SU-DHL-6 (cell line): ENCODE measurements around the gene RNF186.

Source experiments
- H2AFZ ChIP-seq: fragments of 200-600 bp; sonication (generic); 2 replicates; pipeline ENCODE4 v1.6.1; 2014; ENCODE audit warnings: low read depth, mild to moderate bottlenecking, moderate library complexity, mixed read lengths, antibody characterized with exemption, low read length; ENCODE audit not compliant: severe bottlenecking
- H3F3A ChIP-seq: fragments of 200-600 bp; shearing (Covaris generic); 2 replicates; pipeline ENCODE4 v1.6.0; 2016; ENCODE audit warnings: antibody characterized with exemption, mild to moderate bottlenecking; ENCODE audit not compliant: insufficient read depth
- H3K27ac ChIP-seq: fragments of 200-600 bp; sonication (generic); 2 replicates; pipeline ENCODE4 v1.5.1; 2016; ENCODE audit warnings: low read depth, mild to moderate bottlenecking, low read length, moderate library complexity, mixed read lengths
- H3K27me3 ChIP-seq: fragments of 200-600 bp; sonication (generic), shearing (Covaris generic); 2 replicates; pipeline ENCODE4 v1.6.0; 2014; ENCODE audit warnings: mild to moderate bottlenecking, low read length
- H3K36me3 ChIP-seq: fragments of 200-600 bp; sonication (generic); 2 replicates; pipeline ENCODE4 v1.6.1; 2014; ENCODE audit warnings: mild to moderate bottlenecking, low read length, mixed read lengths
- H3K4me2 ChIP-seq: fragments of 300-600, 200-600 bp; shearing (Covaris generic), sonication (generic); 2 replicates; pipeline ENCODE4 v1.6.0; 2014; ENCODE audit warnings: low read length, low read depth, mild to moderate bottlenecking; ENCODE audit not compliant: poor library complexity, severe bottlenecking
- H3K4me3 ChIP-seq: fragments of 200-600 bp; sonication (generic); 2 replicates; pipeline ENCODE4 v1.5.1; 2014; ENCODE audit warnings: antibody characterized with exemption, low read length, mild to moderate bottlenecking, mixed read lengths; ENCODE audit not compliant: insufficient read depth, poor library complexity, severe bottlenecking
- H3K79me2 ChIP-seq: fragments of 200-600 bp; sonication (generic); 2 replicates; pipeline ENCODE4 v1.6.1; 2014; ENCODE audit warnings: mild to moderate bottlenecking, low read length, moderate library complexity; ENCODE audit not compliant: insufficient read depth
- H3K9ac ChIP-seq: fragments of 200-600 bp; sonication (generic); 2 replicates; pipeline ENCODE4 v1.7.0; 2014; ENCODE audit warnings: mild to moderate bottlenecking, low read length
- H3K9me2 ChIP-seq: fragments of 200-600 bp; sonication (generic); replicated peaks from 2 replicates; pipeline ENCODE4 v1.6.1; 2014; ENCODE audit warnings: low read length; ENCODE audit not compliant: insufficient read depth
- H3K9me3 ChIP-seq: fragments of 200-600 bp; sonication (generic); 2 replicates; pipeline ENCODE4 v1.6.1; 2014; ENCODE audit warnings: low read length, mixed read lengths; ENCODE audit not compliant: insufficient read depth
- H4K20me1 ChIP-seq: fragments of 200-600 bp; sonication (generic); 2 replicates; pipeline ENCODE4 v1.6.1; 2014; ENCODE audit warnings: low read depth, mild to moderate bottlenecking, antibody characterized with exemption, low read length, moderate library complexity, mixed read lengths
- EZH2phosphoT487 ChIP-seq: fragments of 200-600 bp; sonication (generic), shearing (Covaris generic); conservative IDR thresholded peaks from 2 replicates; pipeline ENCODE4 v1.6.1; 2018; ENCODE audit warnings: mild to moderate bottlenecking, antibody characterized with exemption, low read length, moderate library complexity, mixed read lengths
- TF ChIP-seq, protein P1 (sequence below): fragments of 200-600 bp; sonication (generic); IDR thresholded peaks from one replicate; pipeline ENCODE4 v1.5.1; 2017; ENCODE audit warnings: antibody characterized with exemption, mild to moderate bottlenecking, low read length, moderate library complexity; ENCODE audit not compliant: insufficient read depth, poor library complexity, severe bottlenecking

Gene RNF186

DNA sequence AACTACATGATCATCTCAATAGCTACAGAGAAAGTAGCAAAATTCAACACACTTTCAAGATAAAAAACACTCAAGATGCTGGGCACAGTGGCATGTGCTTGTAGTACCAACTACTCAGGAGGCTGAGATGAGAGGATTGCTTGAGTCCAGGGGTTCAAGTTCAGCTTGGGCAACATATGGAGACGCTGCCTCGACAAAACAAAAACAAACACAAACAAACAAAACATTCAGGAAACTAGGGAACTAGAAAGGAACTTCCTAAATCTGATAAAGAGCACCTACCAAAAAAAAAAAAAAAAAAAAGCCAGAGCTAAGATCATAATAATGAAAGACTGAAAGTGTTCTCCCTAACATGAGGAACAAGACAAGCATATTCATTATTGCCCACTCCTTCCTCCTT, 22.8 kb upstream of the RNF186 start:
- TF ChIP-seq, protein P1, sequence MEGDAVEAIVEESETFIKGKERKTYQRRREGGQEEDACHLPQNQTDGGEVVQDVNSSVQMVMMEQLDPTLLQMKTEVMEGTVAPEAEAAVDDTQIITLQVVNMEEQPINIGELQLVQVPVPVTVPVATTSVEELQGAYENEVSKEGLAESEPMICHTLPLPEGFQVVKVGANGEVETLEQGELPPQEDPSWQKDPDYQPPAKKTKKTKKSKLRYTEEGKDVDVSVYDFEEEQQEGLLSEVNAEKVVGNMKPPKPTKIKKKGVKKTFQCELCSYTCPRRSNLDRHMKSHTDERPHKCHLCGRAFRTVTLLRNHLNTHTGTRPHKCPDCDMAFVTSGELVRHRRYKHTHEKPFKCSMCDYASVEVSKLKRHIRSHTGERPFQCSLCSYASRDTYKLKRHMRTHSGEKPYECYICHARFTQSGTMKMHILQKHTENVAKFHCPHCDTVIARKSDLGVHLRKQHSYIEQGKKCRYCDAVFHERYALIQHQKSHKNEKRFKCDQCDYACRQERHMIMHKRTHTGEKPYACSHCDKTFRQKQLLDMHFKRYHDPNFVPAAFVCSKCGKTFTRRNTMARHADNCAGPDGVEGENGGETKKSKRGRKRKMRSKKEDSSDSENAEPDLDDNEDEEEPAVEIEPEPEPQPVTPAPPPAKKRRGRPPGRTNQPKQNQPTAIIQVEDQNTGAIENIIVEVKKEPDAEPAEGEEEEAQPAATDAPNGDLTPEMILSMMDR, result no peak
- TF ChIP-seq EZH2phosphoT487, result no peak
- Histone ChIP-seq H3K9me3 (no peaks in the 10 kb centered on the region), H3K9me2 (no peaks in the 10 kb centered on the region), H3K36me3 (no peaks in the 10 kb centered on the region), H3F3A (no peaks in the 10 kb centered on the region), H4K20me1 (no peaks in the 10 kb centered on the region), H3K9ac (no peak overlapping the region), H3K27me3 (no peaks in the 10 kb centered on the region), H3K4me3 (no peak overlapping the region), H2AFZ (no peak overlapping the region), H3K4me2 (no peak overlapping the region), H3K79me2 (no peaks in the 10 kb centered on the region), H3K27ac (no peak overlapping the region)

DNA sequence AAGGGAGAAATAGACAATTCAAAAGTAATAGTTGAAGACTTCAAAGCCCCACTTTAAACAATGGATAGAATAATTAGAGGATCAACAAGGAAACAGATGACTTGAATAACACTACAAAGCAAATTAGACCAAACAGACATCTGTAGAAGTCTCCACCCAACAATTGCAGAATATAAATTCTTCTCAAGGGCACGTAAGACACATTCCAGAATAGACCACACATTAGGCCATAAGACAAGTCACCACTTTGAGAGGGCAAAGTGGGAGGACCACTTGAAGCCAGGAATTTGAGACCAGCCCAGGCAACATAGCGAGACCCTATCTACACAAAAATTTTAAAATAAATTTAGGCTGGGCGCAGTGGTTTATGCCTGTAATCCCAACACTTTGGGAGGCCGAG, 20.5 kb upstream of the RNF186 start:
- Histone ChIP-seq H3K9ac (no peak overlapping the region), H3K9me3 (no peaks in the 10 kb centered on the region), H3K79me2 (no peaks in the 10 kb centered on the region), H4K20me1 (no peaks in the 10 kb centered on the region), H3K9me2 (no peaks in the 10 kb centered on the region), H3F3A (no peaks in the 10 kb centered on the region), H3K4me3 (no peak overlapping the region), H2AFZ (no peak overlapping the region), H3K27ac (no peak overlapping the region), H3K27me3 (no peaks in the 10 kb centered on the region), H3K4me2 (no peak overlapping the region), H3K36me3 (no peaks in the 10 kb centered on the region)
- TF ChIP-seq, protein P1, result no peak
- no peak for TF ChIP-seq EZH2phosphoT487

DNA sequence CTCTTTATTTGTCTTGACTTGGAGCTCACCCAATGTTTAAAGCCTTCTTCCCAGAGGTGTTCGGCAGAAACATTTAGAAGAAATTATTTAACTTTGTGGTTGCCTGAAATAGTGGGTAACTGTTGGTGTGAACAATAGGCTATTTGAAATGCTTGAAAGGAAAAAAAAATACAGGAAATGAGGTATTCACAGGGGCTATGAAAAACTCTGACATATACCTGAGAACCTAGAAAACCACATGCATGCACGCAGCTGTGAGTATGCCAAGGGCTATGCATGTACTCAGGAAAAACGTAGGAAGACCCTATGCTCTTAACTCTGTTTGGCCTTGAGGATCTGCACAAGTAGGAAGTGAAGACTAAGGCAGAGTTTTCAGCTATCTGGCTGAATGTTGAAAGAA, 16.4 kb upstream of the RNF186 start:
- H3K79me2 ChIP-seq, result no peaks in the 10 kb centered on the region
- no peak overlapping the region for H3K27ac ChIP-seq
- no peaks in the 10 kb centered on the region for H4K20me1 ChIP-seq
- no peaks in the 10 kb centered on the region for H3K36me3 ChIP-seq
- no peaks in the 10 kb centered on the region for H3F3A ChIP-seq
- H3K4me2 ChIP-seq, result no peak overlapping the region
- no peaks in the 10 kb centered on the region for H3K9me3 ChIP-seq
- no peaks in the 10 kb centered on the region for H3K27me3 ChIP-seq
- no peak overlapping the region for H3K4me3 ChIP-seq
- H3K9me2 ChIP-seq, result no peaks in the 10 kb centered on the region
- no peak overlapping the region for H2AFZ ChIP-seq
- TF ChIP-seq, protein P1, result no peak
- no peak for TF ChIP-seq EZH2phosphoT487
- no peak overlapping the region for H3K9ac ChIP-seq

DNA sequence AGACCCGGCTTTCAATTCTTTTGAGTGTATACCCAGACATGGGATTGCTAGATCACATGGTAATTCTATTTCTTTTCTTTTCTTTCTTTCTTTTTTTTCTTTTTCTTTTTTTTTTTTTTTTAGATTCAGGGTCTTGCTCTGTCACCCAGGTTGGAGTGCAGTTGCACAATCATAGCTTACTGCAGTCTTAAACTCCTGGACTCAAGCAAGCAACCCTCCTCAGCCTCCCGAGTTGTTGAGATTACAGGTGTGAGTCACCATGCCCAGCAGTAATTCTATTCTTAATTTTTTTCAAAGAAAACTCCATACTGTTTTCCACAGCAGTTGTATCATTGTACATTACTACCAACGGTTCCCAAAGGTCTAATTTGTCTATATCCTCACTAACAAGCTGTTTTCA, 13.5 kb upstream of the RNF186 start:
- H3K9me3 ChIP-seq, result no peaks in the 10 kb centered on the region
- no peaks in the 10 kb centered on the region for H3K79me2 ChIP-seq
- no peak overlapping the region for H2AFZ ChIP-seq
- H3K4me3 ChIP-seq, result no peak overlapping the region
- no peaks in the 10 kb centered on the region for H3F3A ChIP-seq
- TF ChIP-seq, protein P1, result no peak
- no peak for TF ChIP-seq EZH2phosphoT487
- H3K9ac ChIP-seq, result no peak overlapping the region
- H3K36me3 ChIP-seq, result no peaks in the 10 kb centered on the region
- H4K20me1 ChIP-seq, result no peaks in the 10 kb centered on the region
- no peaks in the 10 kb centered on the region for H3K9me2 ChIP-seq
- no peaks in the 10 kb centered on the region for H3K27me3 ChIP-seq
- H3K4me2 ChIP-seq, result no peak overlapping the region
- H3K27ac ChIP-seq, result no peak overlapping the region
